GM12878 (cell line): ENCODE results near the gene FILIP1L. TPM values are rescaled to one million over a fixed set of nuclear protein-coding genes. Genes with fewer than 3 reads are reported as not detected.

Experiments used
- ATAC-seq: fragments of 200-7000 bp; cut with Tn5 transposase; 3 replicates; pipeline ENCODE4 v1.9.1; 2020; ENCODE audit warnings: mild to moderate bottlenecking, moderate library complexity
- BruUV-seq: library from RNA; stranded (reverse); fragments of 400-500 nt; replicated peaks from 2 replicates; lab custom pipeline; 2021; lab: Mats Ljungman, UMichigan
- CTCF ChIA-PET: fragments of 300-600 bp; sonication (Branson Sonifier 250); formaldehyde crosslinking; extraction: SDS; loops from one replicate; lab custom pipeline; 2021; ENCODE audit warnings: inconsistent platforms; lab: Yijun Ruan, JAX
- POLR2A ChIA-PET: fragments of 350-600 bp; formaldehyde crosslinking; extraction: SDS; loops from one replicate; lab custom pipeline; 2021; ENCODE audit warnings: inconsistent platforms; lab: Charles Lee
- RAD21 ChIA-PET: fragments of 300-600 bp; sonication (Branson Sonifier 250); formaldehyde crosslinking; loops from one replicate; lab custom pipeline; 2023; ENCODE audit warnings: antibody characterized with exemption; ENCODE audit not compliant: unreplicated experiment; lab: Charles Lee
- SMC1A ChIA-PET: fragments of 300-600 bp; sonication (Branson Sonifier 250); formaldehyde crosslinking; loops from one replicate; lab custom pipeline; 2023; ENCODE audit not compliant: unreplicated experiment, uncharacterized antibody; lab: Charles Lee
- DNase-seq: peaks from one replicate; pipeline ENCODE4 v3.0.0-alpha.2; 2011; ENCODE audit warnings: low read depth, low spot score
- FAIRE-seq: peaks from 3 replicates; lab custom pipeline; 2011; peaks lifted over from hg19 to GRCh38; lab: Jason Lieb, UNC
- H2AFZ ChIP-seq: 2 replicates; pipeline ENCODE4 v1.6.0; 2011; ENCODE audit warnings: low read depth, low read length, control low read depth; ENCODE audit not compliant: control insufficient read depth
- H3K27ac ChIP-seq: 2 replicates; pipeline ENCODE4 v1.5.1; 2011; ENCODE audit warnings: control low read depth; ENCODE audit not compliant: control insufficient read depth, insufficient read depth
- H3K27me3 ChIP-seq, 2 experiments: replicated peaks in 1 of 2; 2 replicates each; pipeline versions ENCODE4 v1.6.0 to v1.6.1; 2011; ENCODE audit warnings: low read length in 1 of 2; ENCODE audit not compliant: control insufficient read depth in 2 of 2, insufficient read depth in 2 of 2
- H3K36me3 ChIP-seq, 2 experiments: 2 replicates each; pipeline ENCODE4 v1.5.1; 2011; ENCODE audit warnings: low read length in 1 of 2; ENCODE audit not compliant: control insufficient read depth in 2 of 2, insufficient read depth in 2 of 2
- H3K4me1 ChIP-seq: 2 replicates; pipeline ENCODE4 v1.6.1; 2011; ENCODE audit warnings: mild to moderate bottlenecking, low read length, moderate library complexity, mixed read lengths; ENCODE audit not compliant: control insufficient read depth, insufficient read depth
- H3K4me2 ChIP-seq: 2 replicates; pipeline ENCODE4 v1.6.0; 2011; ENCODE audit warnings: control low read depth; ENCODE audit not compliant: control insufficient read depth, insufficient read depth
- H3K4me3 ChIP-seq: fragments of 200-600 bp; sonication (generic); 2 replicates; pipeline ENCODE4 v1.5.1; 2016
- H3K79me2 ChIP-seq: 2 replicates; pipeline ENCODE4 v1.6.0; 2011; ENCODE audit warnings: low read length; ENCODE audit not compliant: control insufficient read depth, insufficient read depth
- H3K9ac ChIP-seq: 2 replicates; pipeline ENCODE4 v1.8.0; 2011; ENCODE audit warnings: low read length, control low read depth, mixed read lengths; ENCODE audit not compliant: control insufficient read depth, insufficient read depth
- H3K9me3 ChIP-seq: replicated peaks from 3 replicates; pipeline ENCODE4 v1.5.1; 2011; ENCODE audit warnings: mild to moderate bottlenecking, low read length; ENCODE audit not compliant: control insufficient read depth, insufficient read depth
- H4K20me1 ChIP-seq: 2 replicates; pipeline ENCODE4 v1.6.0; 2011; ENCODE audit not compliant: control insufficient read depth, insufficient read depth
- CBX5 ChIP-seq: sonication (generic); IDR thresholded peaks from 2 replicates; pipeline ENCODE4 v1.6.1; 2016; ENCODE audit warnings: low read depth, moderate library complexity, mild to moderate bottlenecking, inconsistent platforms
- WGBS: methylation state at CpG from one replicate; pipeline ENCODE4 v1.1.6; 2016; ENCODE audit warnings: low lambda C conversion rate; ENCODE audit not compliant: insufficient replicate concordance, insufficient coverage; ENCODE audit errors: missing lambda C conversion rate; 5-methylcytosine and 5-hydroxymethylcytosine counted together
- in situ Hi-C: fragments of 300-500 bp; cut with MboI; formaldehyde crosslinking; loops from 9 replicates; pipeline ENCODE4 v1.14.3; 2018; ENCODE audit warnings: mixed read lengths
- intact Hi-C: fragments of 100-400 bp; cut with micrococcal nuclease; formaldehyde crosslinking; loops from one replicate; pipeline ENCODE4 v1.14.2; 2022; ENCODE audit not compliant: unreplicated experiment
- polyA plus RNA-seq, 11 experiments: library from polyadenylated mRNA; depleted of rRNA in 4 of 11; unstranded in 6 of 11; stranded (reverse) in 5 of 11; fragments of >200 nt; fragmentation: Nextera tagmentation in 4 of 11; fragmentation: Illumina TruSeq in 1 of 11; extraction: Ambion mirVana in 4 of 11; extraction: Trizol in 1 of 11; gene quantifications; 1 replicate in 1 of 11; 2 replicates in 10 of 11; pipeline versions ENCODE4 v1.2.1 to v1.2.3, GENCODE V29; 2011 to 2016; ENCODE audit warnings: inconsistent platforms in 2 of 11, missing spikeins in 2 of 11, low read depth in 1 of 11
- total RNA-seq, 4 experiments: library from RNA; depleted of rRNA in 3 of 4; stranded (reverse); fragments of >200 nt in 3 of 4; fragmentation: Illumina TruSeq in 1 of 4; extraction: Trizol in 1 of 4; gene quantifications; 2 replicates each; pipeline versions ENCODE4 v1.2.1 to v1.2.3, GENCODE V29; 2013 to 2021
- TF ChIP-seq, protein P1 (sequence below): fragments of 450-650 bp; IDR thresholded peaks from 2 replicates; pipeline ENCODE4 v1.6.1; 2017; ENCODE audit warnings: borderline replicate concordance
- TF ChIP-seq, protein P2 (sequence below): IDR thresholded peaks from 2 replicates; pipeline ENCODE4 v1.6.1; 2012; ENCODE audit warnings: improper control_type of control experiment, low read depth, low read length; ENCODE audit not compliant: insufficient replicate concordance

The FILIP1L gene
- total and polyA plus RNA-seq, 10 of the 15 experiments (the other 5 are each of a cell fraction or from before 2014, with no cell fraction given) = 0.24 to 6.1 (median 3.5) TPM

DNA sequence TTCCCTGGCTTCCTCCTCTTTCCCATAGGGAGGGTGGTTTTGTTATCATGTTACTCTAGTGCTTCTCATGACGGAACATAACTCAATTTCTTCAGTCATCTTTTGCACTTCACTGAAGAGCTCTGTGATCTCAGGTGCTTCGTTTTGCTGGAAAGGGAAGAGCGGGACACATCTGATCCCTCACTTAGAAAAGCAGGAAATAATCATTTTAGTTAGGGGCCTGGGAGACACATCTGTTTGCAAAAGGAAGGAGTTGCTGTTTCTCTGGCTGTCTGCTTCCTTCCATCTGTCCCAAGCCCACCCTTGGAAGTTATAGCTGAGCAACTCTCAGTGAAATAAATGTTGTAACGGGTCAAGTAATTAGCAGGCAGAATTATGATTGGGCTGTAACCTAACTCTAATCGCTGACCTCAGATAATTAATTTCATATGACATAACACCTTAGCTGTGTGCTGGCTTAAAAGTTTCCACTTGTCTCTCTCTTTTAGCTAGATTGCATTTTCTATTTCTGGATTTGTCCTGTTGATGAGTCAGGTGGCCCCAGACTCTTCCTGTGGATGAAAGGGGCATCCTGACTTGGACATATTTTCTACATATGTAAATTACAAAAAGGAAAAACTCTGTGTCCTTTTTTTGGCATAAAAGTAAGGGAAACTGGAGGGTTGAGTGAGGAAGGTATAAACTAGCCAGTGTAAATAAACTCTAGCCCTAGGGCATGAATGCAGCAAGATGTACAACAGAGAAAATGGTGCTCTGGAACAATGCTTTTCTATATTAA lies 11.0 kb upstream of the FILIP1L start (continued):
- TF ChIP-seq, protein P1, sequence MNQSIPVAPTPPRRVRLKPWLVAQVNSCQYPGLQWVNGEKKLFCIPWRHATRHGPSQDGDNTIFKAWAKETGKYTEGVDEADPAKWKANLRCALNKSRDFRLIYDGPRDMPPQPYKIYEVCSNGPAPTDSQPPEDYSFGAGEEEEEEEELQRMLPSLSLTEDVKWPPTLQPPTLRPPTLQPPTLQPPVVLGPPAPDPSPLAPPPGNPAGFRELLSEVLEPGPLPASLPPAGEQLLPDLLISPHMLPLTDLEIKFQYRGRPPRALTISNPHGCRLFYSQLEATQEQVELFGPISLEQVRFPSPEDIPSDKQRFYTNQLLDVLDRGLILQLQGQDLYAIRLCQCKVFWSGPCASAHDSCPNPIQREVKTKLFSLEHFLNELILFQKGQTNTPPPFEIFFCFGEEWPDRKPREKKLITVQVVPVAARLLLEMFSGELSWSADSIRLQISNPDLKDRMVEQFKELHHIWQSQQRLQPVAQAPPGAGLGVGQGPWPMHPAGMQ = no peak
- TF ChIP-seq, protein P2, sequence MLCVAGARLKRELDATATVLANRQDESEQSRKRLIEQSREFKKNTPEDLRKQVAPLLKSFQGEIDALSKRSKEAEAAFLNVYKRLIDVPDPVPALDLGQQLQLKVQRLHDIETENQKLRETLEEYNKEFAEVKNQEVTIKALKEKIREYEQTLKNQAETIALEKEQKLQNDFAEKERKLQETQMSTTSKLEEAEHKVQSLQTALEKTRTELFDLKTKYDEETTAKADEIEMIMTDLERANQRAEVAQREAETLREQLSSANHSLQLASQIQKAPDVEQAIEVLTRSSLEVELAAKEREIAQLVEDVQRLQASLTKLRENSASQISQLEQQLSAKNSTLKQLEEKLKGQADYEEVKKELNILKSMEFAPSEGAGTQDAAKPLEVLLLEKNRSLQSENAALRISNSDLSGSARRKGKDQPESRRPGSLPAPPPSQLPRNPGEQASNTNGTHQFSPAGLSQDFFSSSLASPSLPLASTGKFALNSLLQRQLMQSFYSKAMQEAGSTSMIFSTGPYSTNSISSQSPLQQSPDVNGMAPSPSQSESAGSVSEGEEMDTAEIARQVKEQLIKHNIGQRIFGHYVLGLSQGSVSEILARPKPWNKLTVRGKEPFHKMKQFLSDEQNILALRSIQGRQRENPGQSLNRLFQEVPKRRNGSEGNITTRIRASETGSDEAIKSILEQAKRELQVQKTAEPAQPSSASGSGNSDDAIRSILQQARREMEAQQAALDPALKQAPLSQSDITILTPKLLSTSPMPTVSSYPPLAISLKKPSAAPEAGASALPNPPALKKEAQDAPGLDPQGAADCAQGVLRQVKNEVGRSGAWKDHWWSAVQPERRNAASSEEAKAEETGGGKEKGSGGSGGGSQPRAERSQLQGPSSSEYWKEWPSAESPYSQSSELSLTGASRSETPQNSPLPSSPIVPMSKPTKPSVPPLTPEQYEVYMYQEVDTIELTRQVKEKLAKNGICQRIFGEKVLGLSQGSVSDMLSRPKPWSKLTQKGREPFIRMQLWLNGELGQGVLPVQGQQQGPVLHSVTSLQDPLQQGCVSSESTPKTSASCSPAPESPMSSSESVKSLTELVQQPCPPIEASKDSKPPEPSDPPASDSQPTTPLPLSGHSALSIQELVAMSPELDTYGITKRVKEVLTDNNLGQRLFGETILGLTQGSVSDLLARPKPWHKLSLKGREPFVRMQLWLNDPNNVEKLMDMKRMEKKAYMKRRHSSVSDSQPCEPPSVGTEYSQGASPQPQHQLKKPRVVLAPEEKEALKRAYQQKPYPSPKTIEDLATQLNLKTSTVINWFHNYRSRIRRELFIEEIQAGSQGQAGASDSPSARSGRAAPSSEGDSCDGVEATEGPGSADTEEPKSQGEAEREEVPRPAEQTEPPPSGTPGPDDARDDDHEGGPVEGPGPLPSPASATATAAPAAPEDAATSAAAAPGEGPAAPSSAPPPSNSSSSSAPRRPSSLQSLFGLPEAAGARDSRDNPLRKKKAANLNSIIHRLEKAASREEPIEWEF = no peak

DNA sequence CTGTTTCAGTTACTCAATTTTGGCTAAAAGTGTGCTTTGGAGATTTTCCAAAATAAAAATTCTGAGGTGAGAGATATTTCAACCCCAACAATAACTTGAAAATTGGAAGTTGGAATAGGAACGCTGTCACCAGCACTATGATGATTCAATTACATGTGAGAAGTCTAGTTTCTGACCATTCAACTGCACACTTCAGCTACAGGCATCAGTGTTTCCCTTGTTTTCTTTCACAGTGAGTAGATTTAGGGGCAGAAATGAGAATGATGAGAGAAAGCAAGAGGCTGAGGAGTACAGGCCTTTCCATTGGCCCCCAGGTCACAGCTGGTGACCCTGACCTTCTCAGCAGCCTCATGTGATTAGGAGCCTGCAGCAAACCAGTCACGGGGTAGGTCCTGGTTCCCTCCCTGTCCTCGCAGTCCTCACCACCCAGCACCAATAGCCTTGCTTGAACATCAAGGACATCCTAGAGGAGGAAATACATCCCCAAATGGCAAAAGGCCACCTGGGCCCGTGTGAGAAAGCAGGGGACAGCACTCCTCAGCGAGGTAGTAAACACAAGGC lies 10.0 kb upstream of the FILIP1L start:
- ChIA-PET SMC1A (no interaction called here), CTCF (no interaction called here), POLR2A (no interaction called here), RAD21 (no interaction called here)
- Histone ChIP-seq H3K27me3 (no peaks in the 10 kb centered on the region), H3K27ac (no peak overlapping the region), H3K4me3 (no peak overlapping the region), H3K79me2 (no peaks in the 10 kb centered on the region), H3K9me3 (no peaks in the 10 kb centered on the region), H4K20me1 (no peaks in the 10 kb centered on the region), H2AFZ (no peak overlapping the region), H3K4me2 (no peak overlapping the region), H3K36me3 (no peaks in the 10 kb centered on the region), H3K4me1 (no peaks in the 10 kb centered on the region), H3K9ac (no peak overlapping the region)
- in situ Hi-C loops = no loop called here
- no peak for DNase-seq
- no peak; the same call in 2 of the 3 replicates for ATAC-seq
- WGBS = 66% methylated on average over 5 of the region's 5 CpGs
- FAIRE-seq = no peak
- no TSS peak for BruUV-seq
- intact Hi-C loops = no loop called here
- no peak for TF ChIP-seq CBX5
